Testis (tissue), 2 donors: ENCODE results near the gene TBC1D22A.

Experiments used
- POLR2A ChIP-seq: fragments of 450-650 bp; IDR thresholded peaks from one replicate; pipeline ENCODE4 v1.6.1; 2017; ENCODE audit warnings: antibody characterized with exemption, mild to moderate bottlenecking, moderate library complexity
- TF ChIP-seq, protein P1 (sequence below), 3 experiments: fragments of 450-650 bp in 2 of 3; fragments of 200-600 bp in 1 of 3; sonication (generic) in 1 of 3; IDR thresholded peaks; one replicate each; pipeline ENCODE4 v1.5.1; 2016 to 2019; ENCODE audit warnings: antibody characterized with exemption in 3 of 3, mild to moderate bottlenecking in 2 of 3, moderate library complexity in 1 of 3

DNA sequence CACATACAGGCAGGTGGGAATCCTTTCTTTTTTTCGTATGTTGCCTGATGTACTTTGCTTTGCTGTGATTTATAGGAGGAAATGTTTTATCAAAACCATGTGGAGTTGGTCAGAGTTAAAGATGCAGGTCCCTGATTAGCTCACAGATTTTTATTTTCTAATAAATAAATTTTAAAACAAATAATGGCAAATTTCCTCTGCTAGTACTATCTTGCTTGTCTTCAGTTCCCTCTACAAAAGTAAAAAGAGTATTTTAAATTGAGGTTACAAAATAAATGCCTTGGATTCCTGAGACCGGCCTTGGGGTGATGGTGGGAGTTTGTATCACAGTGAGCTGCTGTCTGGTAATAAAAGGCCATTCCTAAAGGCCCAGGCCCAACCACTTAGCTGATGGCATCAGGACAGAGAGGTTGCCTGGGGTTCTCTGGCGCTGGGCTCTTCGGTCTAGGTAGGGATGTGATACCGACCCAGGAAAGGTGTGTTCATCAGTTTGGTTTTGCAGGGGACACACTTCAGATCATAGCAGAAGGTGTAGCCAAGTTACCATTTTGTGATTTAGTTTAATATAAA is 129.0 kb downstream of the TBC1D22A start:
- TF ChIP-seq, protein P1, sequence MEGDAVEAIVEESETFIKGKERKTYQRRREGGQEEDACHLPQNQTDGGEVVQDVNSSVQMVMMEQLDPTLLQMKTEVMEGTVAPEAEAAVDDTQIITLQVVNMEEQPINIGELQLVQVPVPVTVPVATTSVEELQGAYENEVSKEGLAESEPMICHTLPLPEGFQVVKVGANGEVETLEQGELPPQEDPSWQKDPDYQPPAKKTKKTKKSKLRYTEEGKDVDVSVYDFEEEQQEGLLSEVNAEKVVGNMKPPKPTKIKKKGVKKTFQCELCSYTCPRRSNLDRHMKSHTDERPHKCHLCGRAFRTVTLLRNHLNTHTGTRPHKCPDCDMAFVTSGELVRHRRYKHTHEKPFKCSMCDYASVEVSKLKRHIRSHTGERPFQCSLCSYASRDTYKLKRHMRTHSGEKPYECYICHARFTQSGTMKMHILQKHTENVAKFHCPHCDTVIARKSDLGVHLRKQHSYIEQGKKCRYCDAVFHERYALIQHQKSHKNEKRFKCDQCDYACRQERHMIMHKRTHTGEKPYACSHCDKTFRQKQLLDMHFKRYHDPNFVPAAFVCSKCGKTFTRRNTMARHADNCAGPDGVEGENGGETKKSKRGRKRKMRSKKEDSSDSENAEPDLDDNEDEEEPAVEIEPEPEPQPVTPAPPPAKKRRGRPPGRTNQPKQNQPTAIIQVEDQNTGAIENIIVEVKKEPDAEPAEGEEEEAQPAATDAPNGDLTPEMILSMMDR (IDR thresholded peaks at IDR 0.05), result no peak
- TF ChIP-seq POLR2A, result no peak
